ENCODE results near the gene PLEKHA4.

GRCh38 chr19:48826606-48827020 is 41.8 kb downstream of the PLEKHA4 start:
- TF ChIP-seq, protein P1, sequence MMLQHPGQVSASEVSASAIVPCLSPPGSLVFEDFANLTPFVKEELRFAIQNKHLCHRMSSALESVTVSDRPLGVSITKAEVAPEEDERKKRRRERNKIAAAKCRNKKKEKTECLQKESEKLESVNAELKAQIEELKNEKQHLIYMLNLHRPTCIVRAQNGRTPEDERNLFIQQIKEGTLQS (IDR thresholded peaks at IDR 0.05; ENCODE audit: borderline replicate concordance, extremely low read depth, low read depth, low read length), result no peak
- TF ChIP-seq NFYB (IDR thresholded peaks at IDR 0.05; ENCODE audit: insufficient read depth, low read depth, low read length) (no peak), MEF2A (IDR thresholded peaks at IDR 0.05; ENCODE audit: insufficient read depth, low read depth, low read length) (no peak), CHD2 (IDR thresholded peaks at IDR 0.05; ENCODE audit: borderline replicate concordance, low read depth, low read length) (no peak), CBX3 (IDR thresholded peaks at IDR 0.05; ENCODE audit: borderline replicate concordance, low read depth) (no peak), CBX5 (IDR thresholded peaks at IDR 0.05; ENCODE audit: low read depth) (no peak), MAX (IDR thresholded peaks at IDR 0.05; ENCODE audit: low read depth, low read length) (no peak)
- TF ChIP-seq, protein P2, sequence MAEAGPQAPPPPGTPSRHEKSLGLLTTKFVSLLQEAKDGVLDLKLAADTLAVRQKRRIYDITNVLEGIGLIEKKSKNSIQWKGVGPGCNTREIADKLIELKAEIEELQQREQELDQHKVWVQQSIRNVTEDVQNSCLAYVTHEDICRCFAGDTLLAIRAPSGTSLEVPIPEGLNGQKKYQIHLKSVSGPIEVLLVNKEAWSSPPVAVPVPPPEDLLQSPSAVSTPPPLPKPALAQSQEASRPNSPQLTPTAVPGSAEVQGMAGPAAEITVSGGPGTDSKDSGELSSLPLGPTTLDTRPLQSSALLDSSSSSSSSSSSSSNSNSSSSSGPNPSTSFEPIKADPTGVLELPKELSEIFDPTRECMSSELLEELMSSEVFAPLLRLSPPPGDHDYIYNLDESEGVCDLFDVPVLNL (IDR thresholded peaks at IDR 0.05; ENCODE audit: low read depth, low read length), result no peak
- TF ChIP-seq, protein P3, sequence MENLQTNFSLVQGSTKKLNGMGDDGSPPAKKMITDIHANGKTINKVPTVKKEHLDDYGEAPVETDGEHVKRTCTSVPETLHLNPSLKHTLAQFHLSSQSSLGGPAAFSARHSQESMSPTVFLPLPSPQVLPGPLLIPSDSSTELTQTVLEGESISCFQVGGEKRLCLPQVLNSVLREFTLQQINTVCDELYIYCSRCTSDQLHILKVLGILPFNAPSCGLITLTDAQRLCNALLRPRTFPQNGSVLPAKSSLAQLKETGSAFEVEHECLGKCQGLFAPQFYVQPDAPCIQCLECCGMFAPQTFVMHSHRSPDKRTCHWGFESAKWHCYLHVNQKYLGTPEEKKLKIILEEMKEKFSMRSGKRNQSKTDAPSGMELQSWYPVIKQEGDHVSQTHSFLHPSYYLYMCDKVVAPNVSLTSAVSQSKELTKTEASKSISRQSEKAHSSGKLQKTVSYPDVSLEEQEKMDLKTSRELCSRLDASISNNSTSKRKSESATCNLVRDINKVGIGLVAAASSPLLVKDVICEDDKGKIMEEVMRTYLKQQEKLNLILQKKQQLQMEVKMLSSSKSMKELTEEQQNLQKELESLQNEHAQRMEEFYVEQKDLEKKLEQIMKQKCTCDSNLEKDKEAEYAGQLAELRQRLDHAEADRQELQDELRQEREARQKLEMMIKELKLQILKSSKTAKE (IDR thresholded peaks at IDR 0.05; ENCODE audit: low read depth, poor library complexity, severe bottlenecking), result no peak
- TF ChIP-seq, protein P4, sequence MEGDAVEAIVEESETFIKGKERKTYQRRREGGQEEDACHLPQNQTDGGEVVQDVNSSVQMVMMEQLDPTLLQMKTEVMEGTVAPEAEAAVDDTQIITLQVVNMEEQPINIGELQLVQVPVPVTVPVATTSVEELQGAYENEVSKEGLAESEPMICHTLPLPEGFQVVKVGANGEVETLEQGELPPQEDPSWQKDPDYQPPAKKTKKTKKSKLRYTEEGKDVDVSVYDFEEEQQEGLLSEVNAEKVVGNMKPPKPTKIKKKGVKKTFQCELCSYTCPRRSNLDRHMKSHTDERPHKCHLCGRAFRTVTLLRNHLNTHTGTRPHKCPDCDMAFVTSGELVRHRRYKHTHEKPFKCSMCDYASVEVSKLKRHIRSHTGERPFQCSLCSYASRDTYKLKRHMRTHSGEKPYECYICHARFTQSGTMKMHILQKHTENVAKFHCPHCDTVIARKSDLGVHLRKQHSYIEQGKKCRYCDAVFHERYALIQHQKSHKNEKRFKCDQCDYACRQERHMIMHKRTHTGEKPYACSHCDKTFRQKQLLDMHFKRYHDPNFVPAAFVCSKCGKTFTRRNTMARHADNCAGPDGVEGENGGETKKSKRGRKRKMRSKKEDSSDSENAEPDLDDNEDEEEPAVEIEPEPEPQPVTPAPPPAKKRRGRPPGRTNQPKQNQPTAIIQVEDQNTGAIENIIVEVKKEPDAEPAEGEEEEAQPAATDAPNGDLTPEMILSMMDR (IDR thresholded peaks at IDR 0.05 in 2 of 3, conservative IDR thresholded peaks at IDR 0.05 in 1 of 3; ENCODE audit: control insufficient read depth in 2 of 3, extremely low read depth in 1 of 3, insufficient read depth in 1 of 3, low read depth in 3 of 3, low read length in 3 of 3), result no peak
